A673 (cell line): Measurements from ENCODE around the gene TRIM10. TPM values are rescaled to one million over a fixed set of nuclear protein-coding genes. Genes with fewer than 3 reads are reported as not detected.

Experiments used
- BruUV-seq: library from RNA; stranded (reverse); fragments of 400-500 nt; replicated peaks from 2 replicates; lab custom pipeline; 2021; lab: Mats Ljungman, UMichigan
- CTCF ChIA-PET: fragments of 300-600 bp; sonication (Branson Sonifier 250); formaldehyde crosslinking; loops from one replicate; lab custom pipeline; 2022; ENCODE audit warnings: antibody characterized with exemption; lab: Charles Lee
- POLR2A ChIA-PET: fragments of 300-600 bp; sonication (Branson Sonifier 250); formaldehyde crosslinking; loops from one replicate; lab custom pipeline; 2022; ENCODE audit warnings: antibody characterized with exemption; ENCODE audit not compliant: low non-redundant PET; lab: Charles Lee
- DNase-seq: peaks from one replicate; pipeline ENCODE4 v3.0.0-alpha.2; 2015; ENCODE audit warnings: low spot score
- H3K27ac ChIP-seq: fragments of 200-600 bp; sonication (generic); 2 replicates; pipeline ENCODE4 v1.5.1; 2016; ENCODE audit warnings: mixed run types, low read depth, mild to moderate bottlenecking, mixed read lengths, antibody characterized with exemption, low read length; ENCODE audit not compliant: poor library complexity, severe bottlenecking
- H3K27me3 ChIP-seq: fragments of 200-600 bp; sonication (generic); replicated peaks from 2 replicates; pipeline ENCODE4 v1.6.1; 2017; ENCODE audit warnings: mixed run types, low read depth, mild to moderate bottlenecking, mixed read lengths, antibody characterized with exemption, low read length; ENCODE audit not compliant: insufficient read depth, poor library complexity
- H3K36me3 ChIP-seq: fragments of 200-600 bp; sonication (generic); 2 replicates; pipeline ENCODE4 v1.6.1; 2016; ENCODE audit warnings: mixed run types, mild to moderate bottlenecking, mixed read lengths, antibody characterized with exemption, low read length; ENCODE audit not compliant: insufficient read depth, poor library complexity, severe bottlenecking
- H3K4me1 ChIP-seq: fragments of 200-600 bp; sonication (generic); 2 replicates; pipeline ENCODE4 v1.6.1; 2017; ENCODE audit warnings: mixed run types, mild to moderate bottlenecking, mixed read lengths, antibody characterized with exemption, low read length; ENCODE audit not compliant: insufficient read depth, poor library complexity, severe bottlenecking
- H3K4me3 ChIP-seq: fragments of 200-600 bp; sonication (generic); 2 replicates; pipeline ENCODE4 v1.5.1; 2016; ENCODE audit warnings: low read depth, mixed run types, mild to moderate bottlenecking, mixed read lengths, low read length; ENCODE audit not compliant: poor library complexity, severe bottlenecking
- H3K9me3 ChIP-seq: fragments of 200-600 bp; sonication (generic); 2 replicates; pipeline ENCODE4 v1.6.1; 2016; ENCODE audit warnings: mixed run types, low read depth, mild to moderate bottlenecking, mixed read lengths, antibody characterized with exemption, low read length; ENCODE audit not compliant: poor library complexity, severe bottlenecking
- EZH2 ChIP-seq: fragments of 200-600 bp; sonication (generic); IDR thresholded peaks from 2 replicates; pipeline ENCODE4 v1.6.1; 2017; ENCODE audit warnings: borderline replicate concordance, low read depth, mild to moderate bottlenecking, mixed read lengths, antibody characterized with exemption, low read length; ENCODE audit not compliant: poor library complexity, severe bottlenecking
- intact Hi-C: fragments of 100-400 bp; cut with micrococcal nuclease; formaldehyde crosslinking; loops from one replicate; pipeline ENCODE4 v1.10.0; 2022; ENCODE audit not compliant: unreplicated experiment
- total RNA-seq: library from RNA; stranded (reverse); gene quantifications from 2 replicates; pipeline ENCODE4 v1.2.3, GENCODE V29; 2021
- TF ChIP-seq, protein P1 (sequence below): fragments of 300-800, 200-600 bp; sonication (generic); conservative IDR thresholded peaks from 2 replicates; pipeline ENCODE4 v1.5.1; 2017; ENCODE audit warnings: low read depth, mild to moderate bottlenecking, antibody characterized with exemption, low read length, moderate library complexity, mixed read lengths

Gene TRIM10
- total RNA-seq, 1 experiment from 2014 or later, result not detected

- Histone ChIP-seq H3K36me3 (peaks cover 24% of the 10 kb centered on the region), H3K4me1 (no peaks in the 10 kb centered on the region), H3K27ac (no peak overlapping the region), H3K27me3 (no peaks in the 10 kb centered on the region), H3K4me3 (no peak overlapping the region), H3K9me3 (no peaks in the 10 kb centered on the region)
- POLR2A ChIA-PET, result no interaction called here
- CTCF ChIA-PET, result no interaction called here
- TF ChIP-seq, protein P1, sequence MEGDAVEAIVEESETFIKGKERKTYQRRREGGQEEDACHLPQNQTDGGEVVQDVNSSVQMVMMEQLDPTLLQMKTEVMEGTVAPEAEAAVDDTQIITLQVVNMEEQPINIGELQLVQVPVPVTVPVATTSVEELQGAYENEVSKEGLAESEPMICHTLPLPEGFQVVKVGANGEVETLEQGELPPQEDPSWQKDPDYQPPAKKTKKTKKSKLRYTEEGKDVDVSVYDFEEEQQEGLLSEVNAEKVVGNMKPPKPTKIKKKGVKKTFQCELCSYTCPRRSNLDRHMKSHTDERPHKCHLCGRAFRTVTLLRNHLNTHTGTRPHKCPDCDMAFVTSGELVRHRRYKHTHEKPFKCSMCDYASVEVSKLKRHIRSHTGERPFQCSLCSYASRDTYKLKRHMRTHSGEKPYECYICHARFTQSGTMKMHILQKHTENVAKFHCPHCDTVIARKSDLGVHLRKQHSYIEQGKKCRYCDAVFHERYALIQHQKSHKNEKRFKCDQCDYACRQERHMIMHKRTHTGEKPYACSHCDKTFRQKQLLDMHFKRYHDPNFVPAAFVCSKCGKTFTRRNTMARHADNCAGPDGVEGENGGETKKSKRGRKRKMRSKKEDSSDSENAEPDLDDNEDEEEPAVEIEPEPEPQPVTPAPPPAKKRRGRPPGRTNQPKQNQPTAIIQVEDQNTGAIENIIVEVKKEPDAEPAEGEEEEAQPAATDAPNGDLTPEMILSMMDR, result no peak
- TF ChIP-seq EZH2, result no peak
- intact Hi-C loops, result no loop called here
- BruUV-seq, result no TSS peak
- no peak for DNase-seq
Observed at GRCh38 chr6:30195951-30196350, 34.9 kb upstream of the TRIM10 start.

DNA sequence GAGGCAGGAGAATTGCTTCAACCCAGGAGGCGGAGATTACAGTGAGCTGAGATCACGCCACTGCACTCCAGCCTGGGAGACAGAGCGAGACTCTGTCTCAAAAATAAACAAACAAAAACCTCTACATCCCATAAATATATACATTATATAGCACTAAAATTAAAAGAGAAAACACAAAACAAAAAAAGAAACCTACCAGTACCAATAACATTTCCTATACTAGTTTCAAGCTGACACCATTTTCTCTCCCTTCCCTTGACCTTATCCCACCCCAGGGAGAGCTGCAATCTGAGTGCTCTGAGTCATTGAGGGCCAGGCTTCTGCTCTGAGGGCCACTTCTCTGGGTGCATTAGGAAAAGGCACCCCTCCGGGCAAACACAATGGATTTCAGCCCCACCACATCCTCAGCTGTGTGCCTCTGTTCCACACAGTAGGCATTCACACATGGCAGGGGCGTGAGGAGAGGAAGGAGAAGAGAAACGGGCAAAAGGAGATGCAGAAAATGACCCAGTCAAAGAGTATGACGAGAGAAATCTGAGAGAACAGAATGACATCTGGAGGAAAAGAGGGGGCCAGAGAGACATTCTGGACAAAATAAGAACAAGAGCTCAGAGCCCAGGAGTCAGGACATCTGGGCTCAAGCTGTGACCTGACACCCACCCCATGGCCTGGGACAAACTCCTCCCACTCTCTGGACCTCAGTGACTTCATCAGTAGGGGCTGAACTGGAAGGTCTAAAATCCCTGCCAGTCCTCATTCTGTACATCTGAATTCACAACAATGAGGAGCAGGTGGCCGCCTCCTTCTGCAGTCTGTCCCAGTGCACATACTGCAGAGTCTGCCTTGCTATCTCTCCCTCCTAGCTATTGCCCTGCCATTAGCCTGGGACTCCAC, 34.0 kb upstream of the TRIM10 start:
- intact Hi-C loops, result no loop called here
- H3K4me3 ChIP-seq, result no peak overlapping the region
- H3K9me3 ChIP-seq, result no peaks in the 10 kb centered on the region
- ChIA-PET POLR2A (interaction anchor here (0.6 kb wide), 1 partner anchor 8 kb away, joined by 3 read pairs; no protein-coding TSS in a partner anchor), CTCF (no interaction called here)
- H3K27ac ChIP-seq, result no peak overlapping the region
- DNase-seq, result no peak
- TF ChIP-seq, protein P1, result no peak
- TF ChIP-seq EZH2, result no peak
- no peaks in the 10 kb centered on the region for H3K27me3 ChIP-seq
- H3K36me3 ChIP-seq, result peaks cover 21% of the 10 kb centered on the region
- BruUV-seq, result no TSS peak
- no peaks in the 10 kb centered on the region for H3K4me1 ChIP-seq

DNA sequence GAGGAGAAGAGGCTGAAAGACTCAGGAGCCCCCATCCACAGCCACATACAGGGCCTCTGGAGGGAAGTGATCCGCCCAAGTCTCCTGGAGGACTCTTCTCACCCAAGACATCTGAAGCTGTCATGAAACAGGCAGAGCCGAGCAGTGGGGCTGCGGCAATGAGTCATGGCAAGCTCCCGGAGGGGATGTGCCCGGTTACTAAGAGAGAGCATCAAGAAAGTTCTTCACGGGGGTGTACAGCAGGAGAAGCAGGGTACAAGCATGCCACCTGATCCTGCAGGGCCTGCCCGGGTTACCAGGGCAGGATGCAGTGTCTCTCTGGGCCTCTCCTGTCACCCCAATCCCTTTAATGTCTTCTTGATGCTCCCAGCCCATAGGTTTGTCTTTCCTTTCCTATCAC, 31.1 kb upstream of the TRIM10 start:
- CTCF ChIA-PET, result no interaction called here

More for the DNA sequence above, 31.1 kb upstream of the TRIM10 start:
- TF ChIP-seq, protein P1, result no peak
- no peak for TF ChIP-seq EZH2
- BruUV-seq, result no TSS peak
- Histone ChIP-seq H3K9me3 (no peaks in the 10 kb centered on the region), H3K27ac (no peak overlapping the region), H3K36me3 (peaks cover 25% of the 10 kb centered on the region), H3K27me3 (no peaks in the 10 kb centered on the region), H3K4me1 (no peaks in the 10 kb centered on the region), H3K4me3 (no peak overlapping the region)
- intact Hi-C loops, result no loop called here
- DNase-seq, result no peak
- POLR2A ChIA-PET, result no interaction called here
